ENCODE data around the gene FMNL3. TPM values are rescaled to one million over a fixed set of nuclear protein-coding genes. Genes with fewer than 3 reads are reported as not detected.

FMNL3 gene
- total RNA-seq, 1 donor from 2014 or later: 46.1 TPM

- Mint-ChIP-seq H3K9me3 (no peaks in the 10 kb centered on the region), H3K27ac (no peak overlapping the region), H3K36me3 (ENCODE audit: low read depth) (peaks cover 64% of the 10 kb centered on the region), H3K4me1 (ENCODE audit: low read depth) (peaks cover 34% of the 10 kb centered on the region), H3K4me3 (no peak overlapping the region), H3K27me3 (ENCODE audit: insufficient read depth) (no peaks in the 10 kb centered on the region)
- DNase-seq (ENCODE audit: low spot score): no peak
- intact Hi-C loops (cut with micrococcal nuclease): no loop called here
Measured at GRCh38 chr12:49652921-49653520, 54.2 kb downstream of the FMNL3 start.

GRCh38 chr12:49651855-49652254, 55.4 kb downstream of the FMNL3 start:
- Mint-ChIP-seq H3K9me3 (no peaks in the 10 kb centered on the region), H3K27me3 (ENCODE audit: insufficient read depth) (no peaks in the 10 kb centered on the region), H3K4me3 (no peak overlapping the region), H3K36me3 (ENCODE audit: low read depth) (peaks cover 59% of the 10 kb centered on the region), H3K4me1 (ENCODE audit: low read depth) (peaks cover 39% of the 10 kb centered on the region), H3K27ac (no peak overlapping the region)
- intact Hi-C loops (cut with micrococcal nuclease): no loop called here
- DNase-seq (ENCODE audit: low spot score): no peak

GRCh38 chr12:49649892-49650291, 57.3 kb downstream of the FMNL3 start:
- no peak for DNase-seq (ENCODE audit: low spot score)
- Mint-ChIP-seq H3K4me1 (ENCODE audit: low read depth) (peaks cover 24% of the 10 kb centered on the region), H3K9me3 (no peaks in the 10 kb centered on the region), H3K36me3 (ENCODE audit: low read depth) (peaks cover 57% of the 10 kb centered on the region), H3K4me3 (no peak overlapping the region), H3K27me3 (ENCODE audit: insufficient read depth) (no peaks in the 10 kb centered on the region), H3K27ac (no peak overlapping the region)
- intact Hi-C loops (cut with micrococcal nuclease): no loop called here

DNA sequence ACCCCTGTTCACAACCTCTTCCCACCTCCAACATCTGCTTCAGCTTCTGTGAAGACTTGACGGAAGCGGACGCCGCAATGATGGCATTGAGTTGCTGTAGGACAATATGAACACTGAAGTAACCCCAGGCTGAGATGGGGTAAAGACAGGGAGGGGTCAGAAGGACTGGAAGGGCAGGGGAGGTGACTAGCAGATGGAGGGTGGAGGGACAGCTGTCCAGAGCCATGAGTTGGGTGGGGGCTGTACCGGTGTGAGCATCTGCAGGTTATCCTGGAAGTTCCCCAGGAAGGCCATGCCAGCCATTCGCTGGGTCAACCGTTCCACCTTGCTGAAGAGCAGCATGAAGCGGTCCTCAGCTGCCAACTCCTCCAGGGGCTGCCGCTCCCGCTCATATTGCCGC, 57.8 kb downstream of the FMNL3 start:
- no peak overlapping the region for H3K27ac Mint-ChIP-seq
- peaks cover 56% of the 10 kb centered on the region for H3K36me3 Mint-ChIP-seq (ENCODE audit: low read depth)
- intact Hi-C loops (cut with micrococcal nuclease): no loop called here
- no peaks in the 10 kb centered on the region for H3K27me3 Mint-ChIP-seq (ENCODE audit: insufficient read depth)
- DNase-seq (ENCODE audit: low spot score): no peak
- peaks cover 28% of the 10 kb centered on the region for H3K4me1 Mint-ChIP-seq (ENCODE audit: low read depth)
- no peak overlapping the region for H3K4me3 Mint-ChIP-seq
- H3K9me3 Mint-ChIP-seq: no peaks in the 10 kb centered on the region

GRCh38 chr12:49648712-49649003, 58.5 kb downstream of the FMNL3 start:
- intact Hi-C loops (cut with micrococcal nuclease): no loop called here
- H3K4me3 Mint-ChIP-seq: no peak overlapping the region
- no peaks in the 10 kb centered on the region for H3K27me3 Mint-ChIP-seq (ENCODE audit: insufficient read depth)
- H3K9me3 Mint-ChIP-seq: no peaks in the 10 kb centered on the region
- peaks cover 32% of the 10 kb centered on the region for H3K4me1 Mint-ChIP-seq (ENCODE audit: low read depth)
- no peak for DNase-seq (ENCODE audit: low spot score)
- no peak overlapping the region for H3K27ac Mint-ChIP-seq
- H3K36me3 Mint-ChIP-seq (ENCODE audit: low read depth): peaks cover 52% of the 10 kb centered on the region

GRCh38 chr12:49647827-49648711, 59.1 kb downstream of the FMNL3 start:
- H3K4me3 Mint-ChIP-seq: no peak overlapping the region
- no peaks in the 10 kb centered on the region for H3K27me3 Mint-ChIP-seq (ENCODE audit: insufficient read depth)
- H3K27ac Mint-ChIP-seq: no peak overlapping the region
- intact Hi-C loops (cut with micrococcal nuclease): no loop called here
- H3K36me3 Mint-ChIP-seq (ENCODE audit: low read depth): peaks cover 53% of the 10 kb centered on the region
- H3K9me3 Mint-ChIP-seq: no peaks in the 10 kb centered on the region
- peaks cover 32% of the 10 kb centered on the region for H3K4me1 Mint-ChIP-seq (ENCODE audit: low read depth)
- DNase-seq (ENCODE audit: low spot score): no peak

DNA sequence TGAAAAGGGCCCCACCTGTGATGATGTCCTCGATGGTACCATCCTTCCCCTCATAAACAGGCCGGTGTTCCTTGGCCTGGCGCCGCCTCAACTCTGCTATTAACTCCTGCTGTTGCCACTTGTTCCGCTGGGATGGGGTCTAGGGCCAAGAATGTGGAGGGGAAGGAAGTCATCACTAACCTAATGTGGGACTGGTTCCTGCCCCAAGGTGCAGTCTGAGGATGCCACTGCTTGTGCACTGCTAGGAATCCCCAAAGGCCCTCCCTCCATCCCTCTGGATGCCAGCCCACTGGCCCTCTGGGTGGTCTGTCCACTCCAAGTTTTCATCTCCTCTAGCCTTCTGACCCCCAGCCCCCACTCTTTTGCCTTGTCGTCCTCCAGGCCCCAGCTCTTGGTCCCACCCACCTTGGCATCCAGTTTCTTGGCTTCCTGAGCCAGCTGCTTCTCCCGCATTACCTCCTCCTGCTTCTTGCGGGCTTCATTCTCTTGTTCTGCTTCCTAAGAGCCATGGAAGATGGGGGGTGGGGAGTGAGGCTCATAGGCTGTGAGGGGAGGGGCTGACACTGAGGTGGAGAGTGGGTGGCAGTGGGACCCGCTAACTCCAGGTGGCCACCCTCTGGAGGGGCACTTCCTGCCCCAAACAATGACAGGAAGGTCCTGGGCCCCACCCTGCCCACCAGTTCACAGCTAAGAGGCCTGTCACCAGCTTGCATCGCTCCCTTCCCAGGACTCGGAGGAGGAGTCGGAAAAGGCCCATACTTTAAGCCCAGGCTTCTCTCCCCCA, 60.1 kb downstream of the FMNL3 start:
- intact Hi-C loops (cut with micrococcal nuclease): no loop called here
- Mint-ChIP-seq H3K4me1 (ENCODE audit: low read depth) (peaks cover 26% of the 10 kb centered on the region), H3K27me3 (ENCODE audit: insufficient read depth) (no peaks in the 10 kb centered on the region), H3K9me3 (no peaks in the 10 kb centered on the region), H3K27ac (no peak overlapping the region), H3K36me3 (ENCODE audit: low read depth) (peaks cover 53% of the 10 kb centered on the region), H3K4me3 (no peak overlapping the region)
- DNase-seq (ENCODE audit: low spot score): no peak

DNA sequence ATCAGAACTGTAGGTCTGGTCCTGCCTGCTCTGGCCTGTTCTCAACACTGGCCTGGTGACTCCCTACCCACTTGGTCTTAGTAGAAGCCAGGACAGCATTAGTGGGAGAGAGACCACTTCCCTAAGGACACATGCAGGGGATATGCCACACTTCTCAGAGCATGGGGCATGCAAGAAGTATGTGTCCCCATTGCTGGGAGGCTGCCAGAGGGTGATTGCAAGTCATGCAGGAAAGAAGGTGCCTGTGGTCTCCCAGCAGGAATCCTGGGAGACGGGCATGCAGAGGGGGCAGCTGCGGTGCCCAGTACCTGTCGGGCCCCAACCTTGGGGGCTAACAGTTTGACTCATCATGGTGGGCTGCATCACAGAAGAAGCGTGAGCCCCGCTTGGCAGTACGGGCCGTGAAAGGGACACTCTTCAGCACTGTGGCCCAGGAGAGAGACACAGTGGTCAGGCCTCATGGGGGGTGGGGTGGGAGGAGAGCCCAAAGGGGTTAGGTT, 60.8 kb downstream of the FMNL3 start:
- Mint-ChIP-seq H3K27ac (no peak overlapping the region), H3K4me1 (ENCODE audit: low read depth) (peaks cover 26% of the 10 kb centered on the region), H3K4me3 (no peak overlapping the region), H3K27me3 (ENCODE audit: insufficient read depth) (no peaks in the 10 kb centered on the region), H3K9me3 (no peaks in the 10 kb centered on the region), H3K36me3 (ENCODE audit: low read depth) (peaks cover 49% of the 10 kb centered on the region)
- intact Hi-C loops (cut with micrococcal nuclease): no loop called here
- no peak for DNase-seq (ENCODE audit: low spot score)

- peaks cover 26% of the 10 kb centered on the region for H3K4me1 Mint-ChIP-seq (ENCODE audit: low read depth)
- H3K27me3 Mint-ChIP-seq (ENCODE audit: insufficient read depth): no peaks in the 10 kb centered on the region
- H3K36me3 Mint-ChIP-seq (ENCODE audit: low read depth): peaks cover 49% of the 10 kb centered on the region
- no peaks in the 10 kb centered on the region for H3K9me3 Mint-ChIP-seq
- intact Hi-C loops (cut with micrococcal nuclease): loop anchor here (2.0 kb wide), 1 partner anchor 53 kb away; no protein-coding TSS in a partner anchor
- peak overlapping the region; percentile 42 for H3K27ac Mint-ChIP-seq
- H3K4me3 Mint-ChIP-seq: no peak overlapping the region
- no peak for DNase-seq (ENCODE audit: low spot score)
Measured at GRCh38 chr12:49645146-49646039, 61.8 kb downstream of the FMNL3 start.

DNA sequence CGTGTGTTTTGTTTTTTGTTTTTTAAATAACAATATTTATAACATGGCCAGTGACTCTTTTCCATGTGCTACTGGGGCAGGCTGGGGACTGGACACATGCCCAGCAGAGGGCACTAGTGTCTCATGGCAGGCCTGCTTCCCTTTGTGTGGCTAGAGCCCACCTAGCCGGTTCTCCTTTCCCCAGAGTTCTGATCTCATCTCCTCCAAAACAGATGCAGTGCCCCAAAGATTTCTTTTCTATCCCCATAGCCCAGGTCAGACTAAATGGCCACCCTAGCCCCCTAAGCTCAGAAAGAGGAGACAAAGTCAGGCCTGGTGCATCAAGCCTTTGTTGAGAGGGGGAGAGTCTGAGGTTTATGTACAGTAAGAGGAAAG, 62.6 kb downstream of the FMNL3 start:
- intact Hi-C loops (cut with micrococcal nuclease): loop anchor here (1.0 to 2.0 kb wide), 4 partner anchors 17 to 97 kb away; partner anchors contain the start of genes FMNL3 and TMBIM6
- no peaks in the 10 kb centered on the region for H3K9me3 Mint-ChIP-seq
- peaks cover 48% of the 10 kb centered on the region for H3K36me3 Mint-ChIP-seq (ENCODE audit: low read depth)

GRCh38 chr12:49643961-49644619, 63.1 kb downstream of the FMNL3 start:
- Mint-ChIP-seq H3K27ac (peak overlapping the region; percentile 82), H3K27me3 (ENCODE audit: insufficient read depth) (no peaks in the 10 kb centered on the region), H3K36me3 (ENCODE audit: low read depth) (peaks cover 47% of the 10 kb centered on the region), H3K4me1 (ENCODE audit: low read depth) (peaks cover 26% of the 10 kb centered on the region), H3K4me3 (no peak overlapping the region), H3K9me3 (no peaks in the 10 kb centered on the region)
- DNase-seq (ENCODE audit: low spot score): no peak
- intact Hi-C loops (cut with micrococcal nuclease): loop anchor here (1.0 to 2.0 kb wide), 4 partner anchors 17 to 97 kb away; partner anchors contain the start of genes FMNL3 and TMBIM6

More for the DNA sequence above, 62.6 kb downstream of the FMNL3 start:
- H3K4me3 Mint-ChIP-seq: no peak overlapping the region
- H3K27me3 Mint-ChIP-seq (ENCODE audit: insufficient read depth): no peaks in the 10 kb centered on the region
- H3K4me1 Mint-ChIP-seq (ENCODE audit: low read depth): peaks cover 26% of the 10 kb centered on the region
- peak overlapping the region; percentile 82 for H3K27ac Mint-ChIP-seq
- peak; percentile 71 for DNase-seq (ENCODE audit: low spot score)

DNA sequence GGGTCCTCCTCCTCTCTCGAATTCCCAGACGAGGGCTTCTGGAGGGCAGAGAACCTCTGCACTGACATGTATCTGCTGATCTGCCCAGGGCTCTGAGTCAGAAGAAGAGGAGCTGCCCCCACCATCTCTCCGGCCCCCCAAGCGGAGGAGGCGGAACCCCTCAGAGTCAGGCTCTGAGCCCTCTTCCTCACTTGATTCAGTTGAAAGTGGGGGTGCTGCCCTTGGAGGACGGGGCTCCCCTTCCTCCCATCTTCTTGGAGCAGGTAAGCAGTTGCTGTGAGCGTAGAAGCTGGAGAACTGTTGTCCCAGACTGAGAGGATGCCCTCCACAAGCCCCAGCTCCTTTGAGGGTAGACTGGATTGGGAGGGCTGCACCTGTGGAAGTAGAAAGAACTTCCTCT, 64.1 kb downstream of the FMNL3 start:
- Mint-ChIP-seq H3K4me3 (no peak overlapping the region), H3K36me3 (ENCODE audit: low read depth) (peaks cover 42% of the 10 kb centered on the region), H3K4me1 (ENCODE audit: low read depth) (peaks cover 17% of the 10 kb centered on the region), H3K27ac (no peak overlapping the region), H3K9me3 (no peaks in the 10 kb centered on the region), H3K27me3 (ENCODE audit: insufficient read depth) (no peaks in the 10 kb centered on the region)
- intact Hi-C loops (cut with micrococcal nuclease): no loop called here
- DNase-seq (ENCODE audit: low spot score): no peak
